ENCODE measurements around the gene CENATAC.
"Not testable (repeated sequence)": the region's sequence is repeated elsewhere in the genome, so short reads cannot be mapped to it uniquely, and the experiment has no call there.

CENATAC gene

DNA sequence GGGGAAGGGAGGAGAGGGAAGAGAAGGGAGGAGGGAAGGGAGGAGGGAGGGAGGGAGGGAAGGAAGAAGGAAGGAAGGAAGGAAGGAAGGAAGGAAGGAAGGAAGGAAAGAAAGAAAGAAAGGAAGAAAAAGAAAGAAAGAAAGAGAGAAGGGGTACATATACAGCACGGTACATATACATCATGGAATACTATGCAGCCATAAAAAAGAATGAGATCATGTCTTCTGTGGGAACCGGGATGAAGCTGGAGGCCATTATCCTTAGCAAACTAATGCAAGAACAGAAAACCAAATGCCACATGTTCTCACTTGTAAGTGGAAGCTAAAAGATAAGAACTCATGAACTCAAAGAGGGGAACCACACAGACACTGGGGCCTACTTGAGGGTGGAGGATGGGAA, 28.4 kb upstream of the CENATAC start:
- H3K36me3 ChIP-seq (ENCODE audit: insufficient read depth, low read length); H3K4me1 ChIP-seq (ENCODE audit: control insufficient read depth, insufficient read depth, low read length, unreplicated experiment); H3K27me3 ChIP-seq (ENCODE audit: insufficient read depth, low read length); H3K4me3 ChIP-seq (ENCODE audit: low read depth, low read length); H3K27ac ChIP-seq (ENCODE audit: low read depth, low read length); H3K79me2 ChIP-seq (ENCODE audit: control insufficient read depth, insufficient read depth, low read length, unreplicated experiment); H2AFZ ChIP-seq (ENCODE audit: low read length, unreplicated experiment): not testable (repeated sequence)

GRCh38 chr11:118971646-118972045, 26.3 kb upstream of the CENATAC start, which contains the start of gene FOXR1:
FOXR1 (plus strand) TSS chr11:118971761; CDS start chr11:118971932, 171 bp downstream.
- H3K27me3 ChIP-seq (ENCODE audit: insufficient read depth, low read length), result peaks cover 25% of the 10 kb centered on the region
- no peaks in the 10 kb centered on the region for H3K4me1 ChIP-seq (ENCODE audit: control insufficient read depth, insufficient read depth, low read length, unreplicated experiment)
- no peak within 1 kb of the TSS for H2AFZ ChIP-seq (ENCODE audit: low read length, unreplicated experiment)
- no peak within 1 kb of the TSS for H3K4me3 ChIP-seq (ENCODE audit: low read depth, low read length)
- no peak within 1 kb of the TSS for H3K27ac ChIP-seq (ENCODE audit: low read depth, low read length)
- H3K36me3 ChIP-seq (ENCODE audit: insufficient read depth, low read length), result no peaks in the 10 kb centered on the region
- no peaks in the 10 kb centered on the region for H3K79me2 ChIP-seq (ENCODE audit: control insufficient read depth, insufficient read depth, low read length, unreplicated experiment)

DNA sequence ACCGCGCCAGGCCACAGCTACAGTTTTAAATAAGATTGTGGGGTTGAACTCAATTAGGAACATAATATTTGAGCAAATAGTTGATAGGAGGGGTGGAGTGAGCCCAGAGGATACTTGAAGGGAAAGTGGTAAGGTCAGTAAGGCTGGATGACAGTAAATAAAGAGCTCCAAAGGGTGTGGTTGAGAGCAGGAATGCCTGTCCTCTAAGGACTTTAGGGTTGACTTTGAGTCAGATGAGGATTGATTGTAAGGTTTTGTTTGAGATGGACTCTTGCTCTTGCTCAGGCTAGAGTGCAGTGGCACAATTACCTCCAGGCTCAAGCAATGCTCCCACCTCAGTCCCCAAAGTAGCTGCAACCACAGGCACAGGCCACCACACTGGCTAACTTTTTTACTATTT, 24.0 kb upstream of the CENATAC start:
- H3K4me3 ChIP-seq (ENCODE audit: low read depth, low read length), result no peak overlapping the region
- H3K27me3 ChIP-seq (ENCODE audit: insufficient read depth, low read length), result peaks cover 37% of the 10 kb centered on the region
- no peaks in the 10 kb centered on the region for H3K79me2 ChIP-seq (ENCODE audit: control insufficient read depth, insufficient read depth, low read length, unreplicated experiment)
- no peaks in the 10 kb centered on the region for H3K4me1 ChIP-seq (ENCODE audit: control insufficient read depth, insufficient read depth, low read length, unreplicated experiment)
- H3K27ac ChIP-seq (ENCODE audit: low read depth, low read length), result no peak overlapping the region
- no peaks in the 10 kb centered on the region for H3K36me3 ChIP-seq (ENCODE audit: insufficient read depth, low read length)
- H2AFZ ChIP-seq (ENCODE audit: low read length, unreplicated experiment), result no peak overlapping the region

DNA sequence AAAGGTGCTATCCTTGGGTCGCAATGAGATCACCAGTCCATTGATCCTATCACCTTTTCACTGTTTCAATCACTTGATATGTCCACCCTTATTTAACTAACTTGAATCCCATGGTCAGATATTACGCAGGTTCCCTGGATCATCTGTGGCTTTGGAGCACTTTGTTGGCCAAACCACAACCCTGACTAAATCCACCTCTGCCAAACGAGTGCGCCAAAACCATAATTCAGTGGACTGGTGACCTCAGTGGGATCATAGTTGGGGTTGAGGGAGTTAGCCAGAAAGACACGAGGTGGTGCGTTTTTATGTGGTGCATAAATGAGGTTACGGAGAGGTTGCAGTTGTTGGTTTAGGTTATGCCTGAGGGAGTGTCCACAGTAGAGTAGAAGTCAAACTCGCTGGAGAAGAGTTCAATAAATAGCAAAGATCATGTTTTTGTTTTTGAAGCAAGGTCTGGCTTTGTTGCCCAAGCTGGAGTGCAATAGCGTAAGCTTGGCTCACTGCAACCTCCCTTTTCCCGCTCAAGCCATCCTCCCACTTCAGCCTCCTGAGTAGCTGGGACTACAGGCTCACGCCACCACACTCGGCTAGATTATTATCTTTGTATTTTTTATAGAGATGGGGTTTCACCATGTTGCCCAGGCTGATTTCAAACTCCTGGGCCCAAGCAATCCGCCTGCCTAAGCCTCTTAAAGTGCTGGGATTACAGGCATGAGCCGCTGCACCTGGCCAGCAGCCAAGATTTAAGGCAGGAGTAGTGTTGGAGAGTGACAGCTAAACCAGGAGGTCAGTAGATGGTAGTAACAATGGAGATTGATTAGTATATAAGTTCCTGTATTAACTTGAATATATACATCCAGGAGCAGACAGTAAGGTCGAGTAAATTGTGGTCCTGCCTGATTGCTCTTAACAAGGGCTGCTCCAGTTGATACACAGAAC, 21.9 kb upstream of the CENATAC start:
- H3K79me2 ChIP-seq (ENCODE audit: control insufficient read depth, insufficient read depth, low read length, unreplicated experiment), result no peaks in the 10 kb centered on the region
- H3K27me3 ChIP-seq (ENCODE audit: insufficient read depth, low read length), result peaks cover 50% of the 10 kb centered on the region
- no peak overlapping the region for H3K27ac ChIP-seq (ENCODE audit: low read depth, low read length)
- no peak overlapping the region for H2AFZ ChIP-seq (ENCODE audit: low read length, unreplicated experiment)
- H3K4me1 ChIP-seq (ENCODE audit: control insufficient read depth, insufficient read depth, low read length, unreplicated experiment), result no peaks in the 10 kb centered on the region
- H3K36me3 ChIP-seq (ENCODE audit: insufficient read depth, low read length), result no peaks in the 10 kb centered on the region
- no peak overlapping the region for H3K4me3 ChIP-seq (ENCODE audit: low read depth, low read length)

- no peaks in the 10 kb centered on the region for H3K4me1 ChIP-seq (ENCODE audit: control insufficient read depth, insufficient read depth, low read length, unreplicated experiment)
- no peaks in the 10 kb centered on the region for H3K36me3 ChIP-seq (ENCODE audit: insufficient read depth, low read length)
- H2AFZ ChIP-seq (ENCODE audit: low read length, unreplicated experiment), result no peak overlapping the region
- H3K79me2 ChIP-seq (ENCODE audit: control insufficient read depth, insufficient read depth, low read length, unreplicated experiment), result no peaks in the 10 kb centered on the region
- H3K27me3 ChIP-seq (ENCODE audit: insufficient read depth, low read length), result peaks cover 47% of the 10 kb centered on the region
- H3K27ac ChIP-seq (ENCODE audit: low read depth, low read length), result no peak overlapping the region
- no peak overlapping the region for H3K4me3 ChIP-seq (ENCODE audit: low read depth, low read length)
Measured at GRCh38 chr11:118979434-118979833, 18.5 kb upstream of the CENATAC start.

- Histone ChIP-seq H2AFZ (ENCODE audit: low read length, unreplicated experiment) (no peak overlapping the region), H3K27me3 (ENCODE audit: insufficient read depth, low read length) (peaks cover 38% of the 10 kb centered on the region), H3K4me1 (ENCODE audit: control insufficient read depth, insufficient read depth, low read length, unreplicated experiment) (no peaks in the 10 kb centered on the region), H3K27ac (ENCODE audit: low read depth, low read length) (no peak overlapping the region), H3K79me2 (ENCODE audit: control insufficient read depth, insufficient read depth, low read length, unreplicated experiment) (no peaks in the 10 kb centered on the region), H3K4me3 (ENCODE audit: low read depth, low read length) (no peak overlapping the region), H3K36me3 (ENCODE audit: insufficient read depth, low read length) (no peaks in the 10 kb centered on the region)
Measured at GRCh38 chr11:118980191-118980881, 17.6 kb upstream of the CENATAC start.

- H3K4me3 ChIP-seq (ENCODE audit: low read depth, low read length); H3K4me1 ChIP-seq (ENCODE audit: control insufficient read depth, insufficient read depth, low read length, unreplicated experiment); H3K27me3 ChIP-seq (ENCODE audit: insufficient read depth, low read length); H2AFZ ChIP-seq (ENCODE audit: low read length, unreplicated experiment); H3K36me3 ChIP-seq (ENCODE audit: insufficient read depth, low read length); H3K79me2 ChIP-seq (ENCODE audit: control insufficient read depth, insufficient read depth, low read length, unreplicated experiment); H3K27ac ChIP-seq (ENCODE audit: low read depth, low read length): not testable (repeated sequence)
Measured at GRCh38 chr11:118984337-118984736, 13.6 kb upstream of the CENATAC start.

DNA sequence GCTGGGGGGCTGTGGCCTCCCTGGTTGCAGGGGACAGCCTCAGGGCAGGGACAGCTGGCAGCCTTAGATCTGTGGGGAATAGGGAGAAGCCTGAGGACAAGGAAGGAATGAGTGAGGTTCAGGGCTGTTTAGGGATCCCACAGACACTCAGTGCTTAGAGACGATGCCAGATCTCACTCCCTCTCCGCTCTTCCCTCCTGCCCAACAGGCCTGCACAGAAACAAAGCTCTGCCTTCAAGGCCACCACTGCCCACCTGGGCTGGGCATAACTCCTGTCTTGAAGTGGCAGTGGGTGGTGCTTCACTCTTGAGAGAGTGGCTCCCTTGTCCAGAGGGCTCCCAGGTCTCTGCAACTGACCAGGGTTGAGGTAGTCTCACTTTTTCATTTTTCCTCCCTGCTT, 13.1 kb upstream of the CENATAC start:
- H2AFZ ChIP-seq (ENCODE audit: low read length, unreplicated experiment), result no peak overlapping the region
- no peak overlapping the region for H3K4me3 ChIP-seq (ENCODE audit: low read depth, low read length)
- H3K79me2 ChIP-seq (ENCODE audit: control insufficient read depth, insufficient read depth, low read length, unreplicated experiment), result no peaks in the 10 kb centered on the region
- no peaks in the 10 kb centered on the region for H3K36me3 ChIP-seq (ENCODE audit: insufficient read depth, low read length)
- H3K27ac ChIP-seq (ENCODE audit: low read depth, low read length), result no peak overlapping the region
- H3K27me3 ChIP-seq (ENCODE audit: insufficient read depth, low read length), result peaks cover 7% of the 10 kb centered on the region; the same call in 1 of the 2 replicates
- H3K4me1 ChIP-seq (ENCODE audit: control insufficient read depth, insufficient read depth, low read length, unreplicated experiment), result no peaks in the 10 kb centered on the region

- H3K79me2 ChIP-seq (ENCODE audit: control insufficient read depth, insufficient read depth, low read length, unreplicated experiment), result no peaks in the 10 kb centered on the region
- H3K27ac ChIP-seq (ENCODE audit: low read depth, low read length), result no peak overlapping the region
- no peaks in the 10 kb centered on the region for H3K4me1 ChIP-seq (ENCODE audit: control insufficient read depth, insufficient read depth, low read length, unreplicated experiment)
- no peak overlapping the region for H3K4me3 ChIP-seq (ENCODE audit: low read depth, low read length)
- H3K27me3 ChIP-seq (ENCODE audit: insufficient read depth, low read length), result no peaks in the 10 kb centered on the region
- no peak overlapping the region for H2AFZ ChIP-seq (ENCODE audit: low read length, unreplicated experiment)
- H3K36me3 ChIP-seq (ENCODE audit: insufficient read depth, low read length), result no peaks in the 10 kb centered on the region
Measured at GRCh38 chr11:118988280-118988679, 9.7 kb upstream of the CENATAC start.

- not testable (repeated sequence) for H3K79me2 ChIP-seq (ENCODE audit: control insufficient read depth, insufficient read depth, low read length, unreplicated experiment); H3K27ac ChIP-seq (ENCODE audit: low read depth, low read length); H3K4me1 ChIP-seq (ENCODE audit: control insufficient read depth, insufficient read depth, low read length, unreplicated experiment); H3K36me3 ChIP-seq (ENCODE audit: insufficient read depth, low read length); H3K4me3 ChIP-seq (ENCODE audit: low read depth, low read length); H3K27me3 ChIP-seq (ENCODE audit: insufficient read depth, low read length); H2AFZ ChIP-seq (ENCODE audit: low read length, unreplicated experiment)
Measured at GRCh38 chr11:118991486-118992038, 6.4 kb upstream of the CENATAC start.

All from ACC112 (cell line).